Fibroblast of mammary gland (primary cell): ENCODE measurements around the gene FLT1.

Experiments
- DNase-seq: peaks from one replicate; pipeline ENCODE4 v3.0.0-alpha.2; 2010; ENCODE audit warnings: low read depth
- H3K4me3 ChIP-seq: 2 replicates; pipeline ENCODE4 v1.5.1; 2011; ENCODE audit warnings: low read depth, mild to moderate bottlenecking, low read length, moderate library complexity; ENCODE audit not compliant: control insufficient read depth
- TF ChIP-seq, protein P1 (sequence below): conservative IDR thresholded peaks from 2 replicates; pipeline ENCODE4 v1.5.1; 2011; ENCODE audit warnings: low read depth, low read length, inconsistent platforms; ENCODE audit not compliant: control insufficient read depth, insufficient read depth

Gene FLT1

GRCh38 chr13:28333204-28333881 lies 161.6 kb downstream of the FLT1 start:
- no peak overlapping the region for H3K4me3 ChIP-seq
- TF ChIP-seq, protein P1, sequence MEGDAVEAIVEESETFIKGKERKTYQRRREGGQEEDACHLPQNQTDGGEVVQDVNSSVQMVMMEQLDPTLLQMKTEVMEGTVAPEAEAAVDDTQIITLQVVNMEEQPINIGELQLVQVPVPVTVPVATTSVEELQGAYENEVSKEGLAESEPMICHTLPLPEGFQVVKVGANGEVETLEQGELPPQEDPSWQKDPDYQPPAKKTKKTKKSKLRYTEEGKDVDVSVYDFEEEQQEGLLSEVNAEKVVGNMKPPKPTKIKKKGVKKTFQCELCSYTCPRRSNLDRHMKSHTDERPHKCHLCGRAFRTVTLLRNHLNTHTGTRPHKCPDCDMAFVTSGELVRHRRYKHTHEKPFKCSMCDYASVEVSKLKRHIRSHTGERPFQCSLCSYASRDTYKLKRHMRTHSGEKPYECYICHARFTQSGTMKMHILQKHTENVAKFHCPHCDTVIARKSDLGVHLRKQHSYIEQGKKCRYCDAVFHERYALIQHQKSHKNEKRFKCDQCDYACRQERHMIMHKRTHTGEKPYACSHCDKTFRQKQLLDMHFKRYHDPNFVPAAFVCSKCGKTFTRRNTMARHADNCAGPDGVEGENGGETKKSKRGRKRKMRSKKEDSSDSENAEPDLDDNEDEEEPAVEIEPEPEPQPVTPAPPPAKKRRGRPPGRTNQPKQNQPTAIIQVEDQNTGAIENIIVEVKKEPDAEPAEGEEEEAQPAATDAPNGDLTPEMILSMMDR = no peak
- no peak for DNase-seq

DNA sequence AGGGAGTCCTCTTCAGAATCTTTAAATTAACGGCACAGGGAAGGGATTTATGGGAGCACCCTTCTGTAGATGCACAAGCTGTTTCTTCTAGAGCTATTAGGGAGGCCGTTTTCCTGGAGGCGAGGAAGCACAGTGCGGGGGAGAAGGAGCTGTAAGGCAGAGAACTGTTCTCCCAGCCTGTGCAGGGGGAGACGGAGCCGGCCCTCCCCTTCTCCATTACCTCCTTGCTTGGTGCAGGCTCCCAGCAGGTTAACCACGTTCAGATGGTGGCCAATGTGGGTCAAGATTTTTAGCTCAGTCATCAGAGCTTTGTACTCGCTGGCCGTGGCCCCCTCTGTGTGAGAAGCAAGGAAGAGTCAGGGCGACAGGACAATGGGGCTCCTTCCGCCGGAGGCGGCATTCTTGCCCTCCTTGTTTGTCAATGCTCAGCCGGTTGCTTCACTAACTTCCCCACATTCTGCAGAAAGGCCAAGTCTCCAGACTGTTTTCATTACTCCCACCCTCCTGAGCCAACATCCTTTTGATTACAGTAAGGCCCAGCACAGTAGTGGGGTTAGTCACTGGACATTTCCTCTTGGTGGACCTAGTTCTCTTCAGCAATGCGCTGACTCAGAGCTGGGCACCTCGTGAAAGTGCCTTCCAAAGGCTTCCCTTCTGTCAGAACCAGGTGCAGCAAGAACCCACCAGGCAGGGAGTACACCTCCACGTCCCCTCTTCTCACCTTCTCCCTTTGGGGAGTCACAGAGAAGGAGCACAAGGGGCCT lies 165.4 kb downstream of the FLT1 start:
- DNase-seq = peak; percentile 97
- H3K4me3 ChIP-seq = no peak overlapping the region

GRCh38 chr13:28328271-28328607 lies 166.7 kb downstream of the FLT1 start:
- no peak overlapping the region for H3K4me3 ChIP-seq
- no peak for DNase-seq
- TF ChIP-seq, protein P1 = no peak

More for the DNA sequence above, 165.4 kb downstream of the FLT1 start:
- TF ChIP-seq, protein P1 = no peak

GRCh38 chr13:28327373-28328270 lies 167.3 kb downstream of the FLT1 start:
- TF ChIP-seq, protein P1 = no peak
- no peak overlapping the region for H3K4me3 ChIP-seq
- no peak for DNase-seq

DNA sequence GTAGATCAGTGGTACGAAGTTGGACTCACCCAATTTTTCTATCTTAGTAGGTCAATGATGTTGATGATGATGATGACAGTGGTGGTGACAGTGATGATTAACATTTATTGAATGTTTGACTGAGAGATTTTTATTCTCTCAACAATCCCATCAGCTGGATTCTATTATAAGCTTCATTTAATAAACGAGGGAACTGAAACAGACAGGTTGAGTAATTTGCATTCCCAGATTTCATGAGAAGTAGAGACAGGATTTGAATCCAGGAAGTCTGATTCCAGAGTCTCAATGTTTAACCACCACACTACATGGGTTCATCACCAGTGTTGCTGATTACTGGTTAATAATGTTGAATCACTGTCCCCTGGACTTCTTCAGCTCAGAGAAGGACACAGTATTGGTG lies 168.9 kb downstream of the FLT1 start:
- no peak overlapping the region for H3K4me3 ChIP-seq
- TF ChIP-seq, protein P1 = no peak
- no peak for DNase-seq

DNA sequence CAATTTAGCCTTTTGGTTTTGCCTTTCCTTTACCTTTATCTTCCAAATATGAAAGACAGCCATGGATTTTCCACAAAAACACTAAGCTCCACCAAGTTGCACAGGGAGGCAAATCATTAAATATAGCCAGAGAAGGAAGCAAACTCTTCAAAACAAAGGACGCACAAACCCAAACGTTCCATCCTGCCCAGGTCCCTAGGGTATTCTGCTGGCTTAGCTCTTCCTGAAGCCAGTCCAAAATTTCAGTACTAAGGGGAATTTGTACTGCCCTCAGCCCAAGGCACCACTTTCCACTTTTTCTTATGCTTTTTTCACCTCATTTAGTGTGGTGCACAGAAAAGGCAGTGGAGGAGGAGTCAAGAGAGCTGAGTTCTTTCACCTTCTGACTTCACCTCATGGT lies 169.9 kb downstream of the FLT1 start:
- TF ChIP-seq, protein P1 = no peak
- DNase-seq = peak; percentile 52
- H3K4me3 ChIP-seq = no peak overlapping the region
